ENCODE data around the gene RAD23A.
"Not testable (repeated sequence)": the region's sequence is repeated elsewhere in the genome, so short reads cannot be mapped to it uniquely, and the experiment has no call there.

Gene RAD23A

GRCh38 chr19:12937927-12938778, 7.5 kb upstream of the RAD23A start, which contains the start of gene CALR:
Gene CALR, plus strand, starts transcription at chr19:12938609. Its CDS starts 71 bp downstream, at chr19:12938680.
- DNase-seq, result peak; percentile 100

- peak; percentile 82 for DNase-seq
Measured at GRCh38 chr19:12938779-12939601, 6.7 kb upstream of the RAD23A start.

DNA sequence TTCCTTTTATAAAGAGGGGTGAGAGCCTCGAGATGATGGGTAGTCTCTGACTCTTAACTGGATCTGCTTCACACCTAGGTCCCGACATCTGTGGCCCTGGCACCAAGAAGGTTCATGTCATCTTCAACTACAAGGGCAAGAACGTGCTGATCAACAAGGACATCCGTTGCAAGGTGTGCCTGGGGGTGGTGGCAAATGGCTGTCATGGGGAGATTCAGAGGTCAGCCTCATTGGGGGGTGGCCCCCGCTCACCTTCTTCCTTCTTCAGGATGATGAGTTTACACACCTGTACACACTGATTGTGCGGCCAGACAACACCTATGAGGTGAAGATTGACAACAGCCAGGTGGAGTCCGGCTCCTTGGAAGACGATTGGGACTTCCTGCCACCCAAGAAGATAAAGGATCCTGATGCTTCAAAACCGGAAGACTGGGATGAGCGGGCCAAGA, 5.7 kb upstream of the RAD23A start:
- DNase-seq, result no peak

DNA sequence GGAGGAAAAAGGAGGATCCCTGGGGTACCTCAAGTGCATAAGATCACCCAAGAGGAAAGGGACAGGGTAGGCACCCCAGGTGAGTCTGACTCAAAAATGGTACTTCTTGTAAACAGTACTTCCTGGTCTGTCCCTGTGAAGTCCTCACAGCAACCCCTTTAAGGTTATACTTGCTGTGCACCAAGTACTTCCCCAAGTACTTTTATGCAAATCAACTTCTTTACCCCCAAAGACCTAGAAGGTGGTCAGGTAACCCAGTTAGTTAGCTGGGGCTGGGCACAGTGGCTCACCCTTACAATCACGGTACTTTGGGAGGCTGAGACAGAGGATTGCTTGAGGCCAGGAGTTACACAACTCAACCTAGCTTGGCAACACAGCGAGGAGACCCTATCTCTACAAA, 4.8 kb upstream of the RAD23A start:
- DNase-seq, result no peak

- DNase-seq, result no peak
Measured at GRCh38 chr19:12943437-12944044, 2.1 kb upstream of the RAD23A start.

- DNase-seq, result no peak
Measured at GRCh38 chr19:12944104-12944674, 1.5 kb upstream of the RAD23A start.

- DNase-seq, result peak; percentile 85
Measured at GRCh38 chr19:12946092-12946721, 545 bp downstream of the RAD23A start.

DNA sequence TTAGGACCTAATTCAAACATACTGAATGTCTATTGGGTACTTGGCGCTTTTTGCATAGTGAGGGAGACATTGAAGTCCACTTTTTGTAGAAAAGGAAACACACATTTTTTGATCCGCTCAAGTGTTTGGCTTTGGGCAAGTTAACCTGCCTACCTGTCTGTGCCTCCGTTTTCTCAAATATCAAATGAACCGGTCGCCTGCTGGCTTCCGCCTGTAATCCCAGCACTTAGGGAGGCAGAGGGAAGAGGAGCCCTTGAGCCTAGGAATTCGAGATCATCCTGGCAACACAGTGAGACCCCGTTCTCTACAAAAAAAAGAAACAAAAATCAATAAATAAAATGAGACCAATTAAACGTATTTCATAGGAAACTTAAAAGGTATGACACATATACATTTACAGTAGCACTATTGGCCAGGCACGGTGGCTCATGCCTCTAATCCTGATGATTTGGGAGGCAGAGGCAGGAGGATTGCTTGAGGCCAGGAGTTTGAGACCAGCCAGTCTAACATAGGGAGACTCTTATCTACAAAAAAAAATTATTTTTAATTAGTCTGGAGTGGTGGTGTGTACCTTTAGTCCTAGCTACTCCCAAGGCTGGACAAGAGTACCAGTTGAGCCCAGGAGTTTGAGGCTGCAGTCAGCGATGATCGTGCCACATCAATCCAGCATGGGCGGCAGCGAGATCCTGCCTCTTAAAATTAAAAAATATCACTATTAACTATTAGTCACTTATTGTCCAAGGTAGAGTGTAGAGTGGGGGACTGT, 1.3 kb downstream of the RAD23A start:
- no peak for DNase-seq

DNA sequence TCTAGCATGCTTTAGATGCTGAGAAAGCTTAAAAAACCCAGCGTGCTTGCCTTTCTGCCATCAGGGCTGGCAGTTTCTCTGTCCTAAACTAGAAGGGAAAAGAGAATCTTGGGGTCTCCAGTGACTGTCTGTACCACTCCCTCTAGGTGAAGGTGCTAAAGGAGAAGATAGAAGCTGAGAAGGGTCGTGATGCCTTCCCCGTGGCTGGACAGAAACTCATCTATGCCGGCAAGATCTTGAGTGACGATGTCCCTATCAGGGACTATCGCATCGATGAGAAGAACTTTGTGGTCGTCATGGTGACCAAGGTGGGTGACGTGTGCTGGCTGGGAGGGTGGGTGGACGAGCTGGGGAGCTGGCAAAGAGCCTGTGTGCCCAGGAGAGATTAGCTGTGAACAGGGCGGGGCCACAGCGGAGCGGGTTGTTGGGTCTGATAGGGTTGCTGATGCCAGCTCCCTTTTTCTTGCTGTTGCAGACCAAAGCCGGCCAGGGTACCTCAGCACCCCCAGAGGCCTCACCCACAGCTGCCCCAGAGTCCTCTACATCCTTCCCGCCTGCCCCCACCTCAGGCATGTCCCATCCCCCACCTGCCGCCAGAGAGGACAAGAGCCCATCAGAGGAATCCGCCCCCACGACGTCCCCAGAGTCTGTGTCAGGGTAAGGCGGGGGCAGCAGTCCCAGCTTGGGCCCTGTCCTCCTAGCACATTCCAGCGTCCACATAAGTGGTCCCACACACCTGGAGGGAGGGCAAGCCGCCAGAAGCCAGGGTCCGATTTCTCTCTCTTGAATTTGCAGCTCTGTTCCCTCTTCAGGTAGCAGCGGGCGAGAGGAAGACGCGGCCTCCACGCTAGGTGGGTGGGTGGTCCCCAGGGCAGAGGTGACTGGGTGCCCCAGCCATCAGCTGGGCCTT, 2.3 kb downstream of the RAD23A start:
- no peak for DNase-seq

GRCh38 chr19:12948612-12949362, 3.1 kb downstream of the RAD23A start:
- peak; percentile 57 for DNase-seq

GRCh38 chr19:12949363-12950283, 4.0 kb downstream of the RAD23A start:
- peak; percentile 58 for DNase-seq

DNA sequence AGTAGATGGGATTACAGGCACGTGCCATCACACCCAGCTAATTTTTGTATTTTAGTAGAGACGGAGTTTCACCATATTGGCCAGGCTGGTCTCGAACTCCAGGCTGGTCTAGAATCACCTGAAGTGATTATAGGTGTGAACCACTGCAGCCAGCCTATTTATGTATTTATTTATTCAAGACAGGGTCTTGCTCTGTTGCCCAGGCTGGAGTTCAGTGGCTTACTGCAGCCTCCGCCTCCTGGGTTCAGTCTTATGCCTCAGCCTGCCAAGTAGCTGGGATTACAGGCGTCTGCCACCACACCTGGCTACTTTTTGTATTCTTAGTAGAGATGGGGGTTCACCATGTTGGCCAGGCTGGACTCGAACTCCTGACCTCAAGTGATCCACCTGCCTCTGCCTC, 6.4 kb downstream of the RAD23A start:
- not testable (repeated sequence) for DNase-seq

GRCh38 chr19:12952488-12953137, 7.0 kb downstream of the RAD23A start:
- DNase-seq, result peak; percentile 53

DNA sequence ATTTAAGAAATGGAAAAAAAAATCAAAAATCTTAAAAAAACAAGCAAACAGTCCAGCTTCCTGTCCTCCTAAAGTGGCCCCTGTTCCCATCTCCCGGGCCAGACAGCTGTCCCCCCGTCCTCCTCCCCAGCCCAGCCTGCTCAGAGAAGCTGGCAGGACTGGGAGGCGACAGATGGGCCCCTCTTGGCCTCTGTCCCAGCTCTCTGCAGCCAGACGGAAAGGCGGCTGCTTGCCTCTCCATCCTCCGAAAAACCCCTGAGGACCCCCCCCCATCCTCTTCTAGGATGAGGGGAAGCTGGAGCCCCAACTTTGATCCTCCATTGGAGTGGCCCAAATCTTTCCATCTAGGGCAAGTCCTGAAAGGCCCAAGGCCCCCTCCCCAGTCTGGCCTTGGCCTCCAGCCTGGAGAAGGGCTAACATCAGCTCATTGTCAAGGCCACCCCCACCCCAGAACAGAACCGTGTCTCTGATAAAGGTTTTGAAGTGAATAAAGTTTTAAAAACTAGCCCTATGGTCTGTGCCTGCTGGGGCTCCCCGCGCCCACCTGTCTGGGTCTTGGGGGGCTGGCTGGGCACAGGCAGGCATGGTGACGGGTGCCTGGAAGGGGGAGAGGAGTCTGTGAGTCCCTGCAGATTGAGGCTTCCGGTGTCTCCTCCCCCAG, 7.6 kb downstream of the RAD23A start:
- DNase-seq, result no peak

DNA sequence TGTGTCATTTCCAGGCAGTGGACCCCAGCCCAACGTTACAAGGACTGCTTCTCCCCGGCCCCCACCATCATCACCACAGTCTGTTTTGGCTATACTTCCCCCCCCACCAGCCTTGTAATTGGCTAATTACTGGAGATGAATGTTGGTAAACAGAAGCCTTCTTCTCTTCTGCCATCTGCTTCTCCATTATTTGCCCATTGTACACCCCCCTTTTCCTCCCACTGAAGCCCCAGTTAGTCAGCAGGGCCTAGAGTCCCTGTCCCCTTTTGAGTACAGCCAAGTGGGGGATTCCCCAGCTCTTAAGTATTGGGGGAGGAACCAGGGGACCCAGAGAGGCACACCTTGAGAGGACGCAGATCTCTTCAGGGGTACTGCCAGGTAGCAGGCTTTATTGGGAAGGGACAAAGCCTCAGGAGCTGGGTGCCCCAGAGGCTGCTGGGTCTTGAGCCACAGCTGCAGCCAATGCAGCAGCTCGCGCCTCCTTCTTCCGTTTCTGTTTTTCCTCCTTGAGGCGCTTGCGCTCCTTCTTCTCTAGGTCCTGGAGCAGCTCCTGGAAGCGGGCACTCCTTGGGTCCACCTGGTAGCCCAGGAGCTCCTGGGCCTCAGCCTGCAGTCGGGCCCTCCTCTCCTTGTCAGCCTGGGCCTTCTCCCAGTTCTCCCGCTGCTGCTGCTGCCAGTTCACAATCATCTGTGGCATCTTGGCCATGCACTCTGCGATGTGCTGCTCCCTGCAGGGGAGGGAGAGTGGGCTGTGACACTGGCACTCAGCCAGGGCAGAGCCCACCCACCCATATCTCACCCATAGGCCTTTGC, 8.3 kb downstream of the RAD23A start:
- no peak for DNase-seq

GRCh38 chr19:12954612-12954962, 8.9 kb downstream of the RAD23A start:
- DNase-seq, result peak; percentile 56

GRCh38 chr19:12955575-12955974, 9.9 kb downstream of the RAD23A start:
- peak; percentile 56 for DNase-seq
